ENCODE measurements around the gene ZNF74.
"Not testable (repeated sequence)": the region's sequence is repeated elsewhere in the genome, so short reads cannot be mapped to it uniquely, and the experiment has no call there.

ZNF74 gene

DNA sequence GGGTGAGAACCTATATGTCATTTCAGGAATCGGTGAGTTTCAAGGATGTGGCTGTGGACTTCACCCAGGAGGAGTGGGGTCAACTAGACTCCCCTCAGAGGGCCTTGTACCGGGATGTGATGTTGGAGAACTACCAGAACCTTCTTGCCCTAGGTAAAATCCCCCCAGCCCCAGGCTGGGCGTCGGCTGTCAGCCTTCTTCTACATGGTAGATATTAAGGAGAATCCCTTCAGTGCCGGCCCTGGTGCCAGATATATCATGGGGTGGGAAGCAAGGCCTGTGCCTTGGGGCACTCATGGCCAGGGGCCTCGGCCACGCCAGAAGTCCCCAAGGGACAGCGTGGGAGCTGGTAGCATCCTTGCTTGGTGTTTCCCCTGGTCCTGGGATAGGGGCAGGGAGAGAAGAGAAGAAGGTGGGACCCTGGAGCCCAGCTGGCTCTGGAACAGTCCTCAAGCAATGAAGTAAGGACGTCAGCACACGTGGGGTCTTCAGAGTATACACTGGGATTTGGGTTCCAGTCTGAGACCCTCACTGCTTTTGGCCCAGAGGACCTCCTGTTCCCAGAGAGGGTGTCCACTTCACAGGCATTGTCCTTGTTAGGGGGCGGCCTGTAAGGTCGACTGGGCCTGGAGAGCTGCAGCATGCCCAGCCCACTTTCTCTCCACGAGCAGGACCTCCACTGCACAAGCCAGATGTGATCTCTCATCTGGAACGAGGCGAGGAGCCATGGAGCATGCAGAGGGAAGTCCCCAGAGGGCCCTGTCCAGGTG lies 6.8 kb downstream of the ZNF74 start:
- DNase-seq (ENCODE audit: low spot score) = no peak

DNA sequence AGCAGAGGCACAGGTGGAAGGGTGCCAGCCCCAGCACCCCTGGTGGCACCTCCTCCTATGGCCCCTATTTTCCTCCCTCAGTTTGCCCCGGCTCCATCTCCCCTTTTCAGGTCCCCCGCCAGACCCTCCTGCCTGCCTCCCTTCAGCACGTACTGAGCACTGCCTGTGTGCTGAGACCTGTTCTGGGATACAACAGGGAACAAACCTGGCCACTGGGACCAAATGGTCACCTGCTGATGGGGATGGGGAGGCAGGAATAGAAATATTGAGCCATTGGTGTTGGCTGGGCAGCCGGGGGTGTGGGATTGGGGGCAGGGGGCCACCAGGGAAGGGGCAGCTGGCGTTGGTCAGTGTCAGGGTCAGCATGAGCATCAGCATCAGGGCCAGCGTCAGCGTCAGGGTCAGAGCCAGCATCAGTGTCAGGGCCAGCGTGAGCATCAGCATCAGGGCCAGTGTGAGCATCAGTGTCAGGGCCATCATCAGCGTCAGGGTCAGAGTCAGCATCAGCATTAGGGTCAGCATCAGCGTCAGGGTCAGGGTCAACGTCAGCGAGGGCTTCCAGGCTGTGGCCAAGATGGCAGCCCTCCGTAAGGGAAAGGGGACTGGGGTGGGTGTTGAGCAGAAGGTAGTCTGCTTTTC lies 7.5 kb downstream of the ZNF74 start:
- no peak for DNase-seq (ENCODE audit: low spot score)

DNA sequence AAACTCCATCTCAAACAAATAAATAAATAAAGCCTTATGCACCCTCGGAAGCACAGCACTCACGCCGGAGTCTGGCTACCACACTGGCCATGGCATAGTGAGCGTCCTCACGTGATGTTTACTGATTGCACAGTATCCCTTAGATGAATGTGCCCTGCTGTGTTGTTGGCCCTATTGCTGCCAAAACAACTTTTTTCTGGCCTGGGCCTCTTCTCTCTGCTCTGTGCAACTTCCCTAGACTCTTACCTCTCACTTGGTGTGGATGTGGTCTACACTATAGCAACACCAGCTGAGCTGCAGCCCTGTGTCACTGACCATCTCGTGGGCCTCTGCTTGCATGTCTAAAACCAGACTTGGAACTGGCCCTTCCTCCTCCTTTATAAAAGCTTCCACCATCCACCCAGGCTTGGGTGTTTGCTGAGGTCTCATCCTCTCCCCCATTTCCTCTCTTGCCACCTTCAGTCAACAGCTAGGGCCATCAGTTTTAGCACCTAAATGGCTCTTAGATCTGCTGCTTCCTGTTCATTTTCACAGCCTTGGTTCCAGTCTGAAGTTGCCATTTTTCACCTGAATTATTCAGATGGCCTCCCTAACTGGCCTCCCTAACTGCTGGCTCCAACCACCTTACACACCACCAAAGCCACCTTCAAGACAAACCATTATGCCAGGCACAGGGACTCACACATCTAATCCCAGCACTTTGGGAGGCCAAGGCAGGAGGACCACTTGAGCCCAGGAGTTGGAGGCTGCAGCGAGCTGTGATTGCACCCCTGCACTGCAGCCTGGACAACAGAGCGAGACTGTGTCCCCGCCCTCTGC lies 9.2 kb downstream of the ZNF74 start:
- no peak for DNase-seq (ENCODE audit: low spot score)

DNA sequence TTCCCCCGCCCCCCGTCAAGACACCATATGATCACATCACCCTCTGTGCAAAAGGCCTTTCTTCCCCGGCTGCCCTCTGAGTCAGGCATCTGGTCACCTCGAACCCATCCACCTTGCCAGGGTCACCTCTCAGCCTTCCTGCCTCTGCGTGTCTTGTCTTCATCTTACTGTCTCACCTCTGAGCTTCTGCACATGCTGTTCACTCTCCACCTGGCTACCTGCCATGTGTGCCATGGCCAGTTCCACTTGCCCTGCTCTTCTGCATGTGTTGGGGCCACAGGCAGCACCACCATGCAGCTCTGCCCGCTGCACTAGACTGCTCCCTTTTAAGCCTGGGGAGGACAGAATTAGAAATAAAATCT lies 9.8 kb downstream of the ZNF74 start:
- DNase-seq (ENCODE audit: low spot score) = no peak

DNA sequence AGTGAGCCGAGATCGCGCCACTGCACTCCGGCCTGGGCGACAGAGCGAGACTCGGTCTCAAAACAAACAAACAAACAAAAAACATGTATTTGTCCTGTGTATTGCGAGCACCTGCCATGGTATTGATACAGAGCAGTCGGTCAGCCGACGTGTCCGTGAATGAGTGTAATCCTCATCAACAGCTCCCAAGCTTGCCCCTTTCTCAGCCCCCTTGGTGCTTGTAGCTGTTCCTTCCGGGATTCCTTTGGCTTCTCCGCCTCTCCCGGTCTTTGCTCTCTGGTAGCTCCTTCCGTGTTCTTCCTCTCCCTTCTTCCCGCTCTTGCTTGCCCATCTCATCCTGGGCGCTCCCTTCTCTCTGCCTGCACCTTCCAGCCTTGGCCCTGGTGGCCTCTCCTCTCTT lies 10.9 kb downstream of the ZNF74 start:
- DNase-seq (ENCODE audit: low spot score) = no peak

DNA sequence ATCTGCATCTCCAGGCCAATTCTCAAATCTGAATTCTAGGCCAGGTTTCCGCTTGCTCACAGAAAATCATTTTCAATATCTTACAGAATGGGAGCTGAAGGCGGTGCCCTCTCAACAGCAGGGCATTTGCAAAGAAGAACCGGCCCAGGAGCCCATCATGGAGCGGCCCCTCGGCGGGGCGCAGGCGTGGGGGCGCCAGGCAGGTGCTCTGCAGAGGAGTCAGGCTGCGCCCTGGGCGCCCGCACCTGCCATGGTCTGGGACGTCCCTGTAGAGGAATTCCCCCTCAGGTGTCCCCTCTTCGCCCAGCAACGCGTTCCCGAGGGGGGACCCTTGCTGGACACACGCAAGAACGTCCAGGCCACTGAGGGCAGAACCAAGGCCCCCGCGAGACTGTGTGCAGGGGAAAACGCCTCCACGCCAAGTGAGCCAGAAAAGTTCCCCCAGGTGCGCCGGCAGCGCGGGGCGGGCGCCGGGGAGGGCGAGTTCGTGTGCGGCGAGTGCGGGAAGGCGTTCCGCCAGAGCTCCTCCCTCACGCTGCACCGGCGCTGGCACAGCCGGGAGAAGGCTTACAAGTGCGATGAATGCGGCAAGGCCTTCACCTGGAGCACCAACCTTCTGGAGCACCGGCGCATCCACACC lies 11.5 kb downstream of the ZNF74 start:
- no peak for DNase-seq (ENCODE audit: low spot score)

DNA sequence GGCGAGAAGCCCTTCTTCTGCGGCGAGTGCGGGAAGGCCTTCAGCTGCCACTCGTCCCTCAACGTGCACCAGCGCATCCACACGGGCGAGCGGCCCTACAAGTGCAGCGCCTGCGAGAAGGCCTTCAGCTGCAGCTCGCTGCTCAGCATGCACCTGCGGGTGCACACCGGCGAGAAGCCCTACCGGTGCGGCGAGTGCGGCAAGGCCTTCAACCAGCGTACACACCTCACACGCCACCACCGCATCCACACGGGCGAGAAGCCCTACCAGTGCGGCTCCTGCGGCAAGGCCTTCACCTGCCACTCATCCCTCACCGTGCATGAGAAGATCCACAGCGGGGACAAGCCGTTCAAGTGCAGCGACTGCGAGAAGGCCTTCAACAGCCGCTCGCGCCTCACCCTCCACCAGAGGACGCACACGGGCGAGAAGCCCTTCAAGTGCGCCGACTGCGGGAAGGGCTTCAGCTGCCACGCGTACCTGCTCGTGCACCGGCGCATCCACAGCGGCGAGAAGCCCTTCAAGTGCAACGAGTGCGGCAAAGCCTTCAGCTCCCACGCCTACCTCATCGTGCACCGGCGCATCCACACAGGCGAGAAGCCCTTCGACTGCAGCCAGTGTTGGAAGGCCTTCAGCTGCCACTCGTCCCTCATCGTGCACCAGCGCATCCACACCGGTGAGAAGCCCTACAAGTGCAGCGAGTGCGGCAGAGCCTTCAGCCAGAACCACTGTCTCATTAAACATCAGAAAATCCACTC lies 12.2 kb downstream of the ZNF74 start:
- DNase-seq (ENCODE audit: low spot score) = no peak

DNA sequence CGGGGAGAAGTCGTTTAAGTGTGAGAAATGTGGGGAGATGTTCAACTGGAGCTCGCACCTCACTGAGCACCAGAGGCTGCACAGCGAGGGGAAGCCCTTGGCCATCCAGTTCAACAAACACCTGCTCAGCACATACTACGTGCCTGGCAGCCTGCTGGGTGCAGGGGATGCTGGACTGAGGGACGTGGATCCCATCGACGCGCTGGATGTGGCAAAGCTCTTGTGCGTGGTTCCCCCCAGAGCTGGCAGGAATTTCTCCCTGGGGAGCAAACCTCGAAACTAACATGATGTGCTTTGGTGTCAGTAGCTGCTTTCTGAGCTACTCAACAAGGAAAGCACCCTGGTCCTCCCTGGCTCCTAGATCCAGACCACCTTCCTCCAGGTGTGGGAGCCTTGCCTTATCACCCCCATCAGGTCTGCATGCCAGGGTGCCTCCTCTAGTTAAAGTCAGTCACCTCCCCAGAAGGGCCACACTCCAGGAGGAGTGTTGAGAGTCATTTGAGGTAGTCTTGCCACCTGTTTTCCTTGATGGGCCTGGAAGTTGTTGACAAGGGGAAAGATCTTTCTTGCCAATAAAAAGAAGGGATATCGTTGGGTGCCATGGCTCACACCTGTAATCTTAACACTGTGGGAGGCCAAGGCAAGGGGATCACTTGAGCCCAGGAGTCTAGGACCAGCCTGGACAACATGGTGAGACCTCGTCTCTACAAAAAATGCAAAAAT lies 12.9 kb downstream of the ZNF74 start:
- DNase-seq (ENCODE audit: low spot score) = no peak

DNA sequence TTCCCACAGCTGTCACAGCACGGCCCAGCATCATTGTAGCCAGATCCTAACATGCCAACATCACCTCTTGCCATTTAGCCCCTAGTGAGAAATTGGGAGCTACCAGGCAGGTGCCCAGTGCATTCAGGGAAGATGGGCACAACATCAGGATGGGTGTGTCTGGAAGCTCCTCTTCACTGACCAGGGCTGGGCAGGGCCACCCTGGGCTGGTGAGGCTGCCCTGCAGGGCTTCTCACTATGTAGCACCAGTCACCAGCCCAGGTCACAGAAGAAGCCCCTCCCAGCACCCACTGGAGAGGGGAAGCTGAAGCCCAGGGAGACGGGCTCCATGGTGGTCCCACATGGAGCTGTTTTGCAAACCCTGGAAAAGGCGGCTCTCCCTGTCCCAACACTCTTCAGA lies 13.9 kb downstream of the ZNF74 start:
- DNase-seq (ENCODE audit: low spot score) = no peak

DNA sequence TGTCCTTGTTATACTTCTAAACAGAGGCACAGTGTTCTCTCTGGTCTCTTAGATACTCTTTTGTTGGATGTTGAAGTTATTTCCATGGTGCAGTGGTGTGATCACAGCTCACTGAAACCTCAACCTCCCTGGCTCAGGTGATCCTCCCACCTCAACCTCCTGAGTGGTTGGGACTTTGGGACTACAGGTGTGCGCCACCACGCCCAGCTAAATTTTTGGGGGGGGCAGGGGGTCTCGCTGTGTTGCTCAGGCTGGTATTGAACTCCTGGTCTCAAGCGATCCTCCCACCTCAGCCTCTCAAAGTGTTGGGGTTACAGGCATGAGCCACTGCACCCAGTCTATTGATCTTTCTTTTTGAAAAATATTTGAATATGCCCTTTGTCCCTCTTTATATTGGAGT lies 14.9 kb downstream of the ZNF74 start:
- no peak for DNase-seq (ENCODE audit: low spot score)

DNA sequence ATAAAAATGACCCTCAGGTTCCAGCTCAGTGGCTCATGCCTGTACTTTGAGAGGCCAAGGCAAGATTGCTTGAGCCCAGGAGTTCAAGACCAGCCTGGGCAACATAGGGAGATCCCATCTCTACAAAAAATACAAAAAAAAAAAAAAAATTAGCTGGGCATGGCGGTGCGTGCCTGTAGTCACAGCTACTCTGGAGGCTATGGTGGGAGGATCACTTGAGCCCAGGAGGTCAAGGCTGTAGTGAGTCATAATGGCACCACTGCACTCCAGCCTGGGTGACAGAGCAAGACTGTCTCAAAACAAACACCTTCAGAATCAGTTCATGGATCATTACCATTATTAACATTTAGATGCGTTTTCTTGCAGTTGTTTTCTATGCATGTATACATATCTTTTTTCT lies 15.4 kb downstream of the ZNF74 start:
- DNase-seq (ENCODE audit: low spot score) = not testable (repeated sequence)

DNA sequence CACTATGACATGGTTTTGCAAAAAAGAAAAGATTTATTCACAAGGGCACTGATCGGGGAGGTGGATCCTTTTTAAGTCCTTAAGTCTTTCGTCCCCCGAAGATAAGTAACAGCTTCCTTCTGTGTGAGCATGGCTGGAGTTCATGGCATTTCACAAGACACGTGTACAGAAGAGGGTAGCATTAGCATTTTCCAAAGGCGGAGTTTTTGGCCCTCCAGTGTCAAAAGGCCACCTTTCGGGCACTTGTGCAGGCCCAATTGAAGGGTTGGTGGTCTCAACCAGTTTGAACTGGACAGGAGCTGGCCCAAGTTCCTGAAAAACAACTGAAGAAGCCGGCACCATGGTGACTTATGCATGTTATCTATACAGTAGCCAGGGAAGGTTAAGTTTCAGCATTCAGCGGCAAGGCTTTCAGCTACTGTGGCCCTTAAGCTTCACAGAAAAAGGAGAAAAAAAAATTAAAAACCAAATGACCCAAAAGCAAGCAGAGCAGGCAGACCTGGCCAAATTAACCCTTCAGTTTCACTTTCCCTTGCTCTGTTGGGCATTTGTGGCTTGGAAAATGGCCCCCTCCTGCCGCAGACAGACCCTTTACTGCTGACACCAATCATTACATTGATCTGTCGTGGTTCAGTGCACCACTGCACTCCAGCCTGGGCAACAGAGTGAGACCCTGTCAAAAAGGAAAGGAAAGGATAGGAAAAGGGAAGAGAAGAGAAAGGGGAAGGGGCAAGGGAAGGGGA lies 18.7 kb downstream of the ZNF74 start:
- DNase-seq (ENCODE audit: low spot score) = no peak

DNA sequence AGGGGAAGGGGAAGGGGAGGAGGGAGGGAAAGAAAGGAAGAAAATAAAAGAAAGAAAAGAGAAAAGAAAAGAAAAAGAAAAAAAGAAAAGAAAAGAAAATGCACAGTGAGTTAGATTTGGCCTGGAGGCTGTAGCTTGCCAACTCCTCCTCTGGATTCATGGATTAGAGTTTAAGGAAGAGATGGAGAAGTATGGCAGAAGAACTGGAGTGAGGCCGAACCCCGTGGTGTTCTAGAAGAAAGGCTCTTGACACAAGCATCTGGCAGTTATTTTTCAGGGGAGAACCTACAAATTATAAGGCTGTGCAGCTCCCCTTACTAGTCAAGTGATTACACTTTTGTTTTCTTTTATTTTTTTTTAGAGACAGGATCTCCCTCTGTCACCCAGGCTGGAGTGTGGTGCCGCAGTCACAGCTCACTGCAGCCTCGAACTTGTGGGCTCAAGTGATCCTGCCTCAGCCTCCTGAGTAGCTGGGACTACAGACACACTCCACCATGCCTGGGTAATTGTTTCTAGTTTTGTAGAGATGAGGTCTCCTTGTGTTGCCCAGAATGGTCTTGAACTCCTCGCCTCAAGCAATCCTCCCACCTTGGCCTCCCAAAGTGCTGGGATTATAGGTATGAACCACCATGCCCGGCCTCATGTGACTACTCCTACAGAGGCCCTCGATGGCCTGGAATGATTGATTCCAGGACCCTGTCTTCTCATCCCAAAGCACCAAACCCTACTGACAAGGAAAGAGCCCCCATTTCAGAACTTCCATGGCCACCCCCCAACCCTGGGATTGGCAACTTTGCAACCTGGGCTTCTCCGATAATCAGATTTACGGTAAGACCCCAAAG lies 19.5 kb downstream of the ZNF74 start:
- no peak for DNase-seq (ENCODE audit: low spot score)

DNA sequence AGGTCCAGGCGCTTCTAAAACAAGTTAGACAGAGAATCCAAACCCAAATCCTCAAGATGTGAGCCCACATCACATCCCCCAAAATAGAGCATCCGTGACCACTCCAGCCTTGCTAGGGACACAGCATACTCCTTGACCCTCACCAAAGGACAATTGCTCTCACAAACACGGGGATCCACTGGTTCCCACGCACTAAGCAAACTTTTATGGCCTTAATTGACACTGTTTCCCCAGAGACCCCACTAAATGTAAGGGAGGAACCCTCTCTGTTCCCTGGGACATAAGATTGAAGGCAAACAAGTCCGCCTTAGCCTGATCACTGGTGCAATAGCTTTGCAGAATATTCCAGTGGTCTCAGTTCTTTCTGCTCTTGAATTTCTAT lies 20.1 kb downstream of the ZNF74 start:
- no peak for DNase-seq (ENCODE audit: low spot score)

DNA sequence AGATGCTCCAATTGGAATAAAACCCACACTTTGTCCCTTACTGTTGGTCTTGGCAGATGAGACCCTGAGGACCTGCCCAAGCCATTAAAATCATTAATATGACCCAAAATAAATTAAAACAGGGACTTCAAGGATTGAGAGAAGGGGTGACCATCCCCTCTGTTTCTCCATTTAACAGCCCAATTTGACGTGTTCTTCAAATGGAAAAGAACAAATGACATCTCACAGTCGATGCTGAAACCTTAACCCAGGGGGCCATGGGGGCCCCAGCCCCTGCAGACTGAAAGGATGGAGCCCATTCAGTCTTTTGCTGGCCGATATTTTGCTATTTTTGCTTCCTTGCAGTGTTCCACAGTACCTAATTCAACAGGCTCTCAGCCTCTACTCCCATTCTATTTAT lies 20.5 kb downstream of the ZNF74 start:
- no peak for DNase-seq (ENCODE audit: low spot score)

DNA sequence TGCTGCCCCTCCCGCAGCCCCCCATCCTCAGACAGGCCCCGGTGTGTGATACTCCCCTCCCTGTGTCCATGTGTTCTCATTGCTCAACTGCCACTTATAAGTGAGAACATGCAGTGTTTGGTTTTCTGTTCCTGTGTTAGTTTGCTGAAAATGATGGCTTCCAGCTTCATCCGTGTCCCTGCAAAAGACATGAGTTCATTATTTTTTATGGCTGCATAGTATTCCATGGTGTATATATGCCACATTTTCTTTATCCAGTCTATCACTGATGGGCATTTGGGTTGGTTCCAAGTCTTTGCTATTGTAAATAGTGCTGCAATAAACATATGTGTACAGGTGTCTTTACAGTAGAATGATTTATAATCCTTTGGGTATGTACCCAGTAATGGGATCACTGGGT lies 21.3 kb downstream of the ZNF74 start:
- not testable (repeated sequence) for DNase-seq (ENCODE audit: low spot score)

DNA sequence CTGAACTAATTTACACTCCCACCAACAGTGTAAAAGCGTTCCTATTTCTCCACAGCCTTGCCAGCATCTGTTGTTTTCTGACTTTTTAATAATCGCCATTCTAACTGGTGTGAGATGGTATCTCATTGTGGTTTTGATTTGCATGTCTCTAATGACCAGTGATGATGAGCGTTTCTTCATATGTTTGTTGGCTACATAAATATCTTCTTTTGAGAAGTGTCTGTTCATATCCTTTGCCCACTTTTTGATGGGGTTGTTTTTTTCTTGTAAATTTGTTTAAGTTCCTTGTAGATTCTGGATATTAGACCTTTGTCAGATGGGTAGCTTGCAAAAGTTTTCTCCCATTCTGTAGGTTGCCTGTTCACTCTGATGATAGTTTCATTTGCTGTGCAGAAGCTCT lies 21.7 kb downstream of the ZNF74 start:
- DNase-seq (ENCODE audit: low spot score) = not testable (repeated sequence)

DNA sequence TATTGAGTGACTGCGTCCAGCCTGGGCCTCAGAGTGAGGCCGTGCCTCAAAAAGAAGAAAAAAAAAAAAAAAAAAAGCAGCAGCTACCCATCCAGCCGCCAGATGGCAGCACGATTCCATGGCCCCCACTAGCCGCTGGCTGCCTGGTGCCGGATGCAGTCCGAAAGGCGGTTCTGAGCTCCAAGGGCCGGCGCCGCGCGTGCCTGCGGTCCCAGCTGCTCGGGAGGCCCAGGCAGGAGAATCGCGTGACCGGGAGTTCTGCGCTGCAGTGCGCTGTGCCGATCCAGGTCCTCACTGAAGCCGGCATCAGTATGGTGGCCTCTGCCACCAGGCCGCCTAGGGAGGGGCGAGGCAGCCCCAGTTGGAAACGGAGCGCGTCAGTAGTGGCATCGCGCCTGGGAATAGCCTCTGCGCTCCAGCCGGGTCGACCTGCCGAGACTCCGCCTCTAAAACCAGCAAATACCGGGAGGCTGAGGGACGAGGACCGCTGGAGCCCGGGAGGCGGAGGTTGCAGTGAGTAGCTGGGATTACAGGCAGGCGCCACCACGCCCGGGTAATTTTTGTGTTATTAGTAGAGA lies 24.3 kb downstream of the ZNF74 start:
- DNase-seq (ENCODE audit: low spot score) = peak; percentile 88

DNA sequence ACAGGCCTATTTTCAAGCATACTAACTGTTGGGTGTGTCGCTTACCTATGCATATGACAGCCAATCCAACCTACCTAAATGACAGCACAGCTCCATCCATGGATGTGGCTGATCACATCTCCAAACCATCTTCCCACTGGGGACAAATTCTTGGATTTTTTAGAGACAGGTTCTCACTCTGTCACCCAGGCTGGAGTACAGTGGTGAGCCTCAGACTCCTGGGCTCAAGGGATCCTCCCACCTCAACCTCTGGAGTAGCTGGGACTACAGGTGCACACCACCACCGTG lies 25.7 kb downstream of the ZNF74 start:
- no peak for DNase-seq (ENCODE audit: low spot score)
